Limb (tissue), 2 donors: ENCODE data around the gene URI1.

Experiments
- DNase-seq, 2 donors: peaks; one replicate each; pipeline ENCODE4 v3.0.0-alpha.2; 2016; ENCODE audit errors: extremely low spot score in 2 of 2

Gene URI1

GRCh38 chr19:29971002-29971401 is 29.0 kb downstream of the URI1 start:
- DNase-seq, result no peak

GRCh38 chr19:29971648-29972047 is 29.6 kb downstream of the URI1 start:
- no peak for DNase-seq

GRCh38 chr19:29974701-29975100 is 32.7 kb downstream of the URI1 start:
- DNase-seq, result no peak

- no peak for DNase-seq
These were observed 34.3 kb downstream of the URI1 start for GRCh38 chr19:29976151-29976943.

DNA sequence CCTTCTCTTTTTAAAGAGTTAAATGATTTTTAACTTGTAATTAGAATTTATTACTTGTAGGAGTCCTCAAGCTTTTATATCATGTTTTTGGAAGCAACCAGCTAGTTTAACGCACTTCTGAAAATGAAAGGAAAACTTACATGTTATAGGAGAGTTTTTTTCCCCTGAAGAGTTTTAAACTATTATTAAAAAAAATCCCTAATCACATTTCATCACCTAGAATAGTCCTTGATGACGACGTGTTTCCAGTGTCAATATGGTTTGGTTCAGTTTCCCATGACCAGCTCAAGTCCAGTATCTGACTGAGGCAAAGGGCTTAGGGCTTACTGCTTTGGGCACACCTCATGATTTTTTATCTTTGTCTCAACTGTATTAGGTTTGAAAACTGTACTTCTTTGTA is 36.0 kb downstream of the URI1 start:
- DNase-seq, result no peak

GRCh38 chr19:29983568-29983967 is 41.5 kb downstream of the URI1 start:
- no peak for DNase-seq

DNA sequence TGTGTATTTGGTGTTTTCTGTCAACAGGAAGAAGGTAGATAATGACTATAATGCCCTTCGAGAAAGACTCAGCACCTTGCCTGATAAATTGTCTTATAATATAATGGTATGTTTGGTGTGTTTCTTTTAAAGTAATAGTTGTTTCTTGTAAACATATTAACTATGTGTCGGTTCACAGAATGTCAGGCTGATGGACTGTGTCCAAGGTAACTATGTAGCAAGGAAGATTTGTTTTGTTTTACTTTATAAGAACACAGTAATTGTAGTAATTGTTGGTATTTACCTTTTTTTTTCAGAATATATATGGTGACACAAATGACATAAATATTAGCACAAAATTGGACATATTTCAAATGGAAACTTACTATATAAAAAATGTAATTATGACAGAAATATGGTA is 43.2 kb downstream of the URI1 start:
- DNase-seq, result no peak

DNA sequence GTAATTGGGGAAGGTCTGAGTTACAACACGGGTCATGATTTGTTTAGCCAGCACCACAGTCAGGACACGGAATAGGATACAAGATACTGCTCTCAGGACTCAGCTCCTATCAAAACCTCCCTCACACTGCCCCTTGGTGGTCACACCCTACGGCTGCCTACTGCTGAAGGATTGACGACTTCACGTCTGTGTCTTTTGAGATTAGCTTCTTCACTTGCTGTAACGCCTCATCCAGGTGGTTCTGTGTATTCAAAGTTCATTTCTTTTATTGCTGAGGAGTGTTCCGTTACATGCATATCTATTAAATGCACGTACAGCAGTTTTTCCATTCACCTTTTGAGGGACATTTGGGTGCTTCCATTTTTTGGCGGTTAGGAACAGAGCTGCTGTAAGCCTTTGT is 46.3 kb downstream of the URI1 start:
- DNase-seq, result no peak

DNA sequence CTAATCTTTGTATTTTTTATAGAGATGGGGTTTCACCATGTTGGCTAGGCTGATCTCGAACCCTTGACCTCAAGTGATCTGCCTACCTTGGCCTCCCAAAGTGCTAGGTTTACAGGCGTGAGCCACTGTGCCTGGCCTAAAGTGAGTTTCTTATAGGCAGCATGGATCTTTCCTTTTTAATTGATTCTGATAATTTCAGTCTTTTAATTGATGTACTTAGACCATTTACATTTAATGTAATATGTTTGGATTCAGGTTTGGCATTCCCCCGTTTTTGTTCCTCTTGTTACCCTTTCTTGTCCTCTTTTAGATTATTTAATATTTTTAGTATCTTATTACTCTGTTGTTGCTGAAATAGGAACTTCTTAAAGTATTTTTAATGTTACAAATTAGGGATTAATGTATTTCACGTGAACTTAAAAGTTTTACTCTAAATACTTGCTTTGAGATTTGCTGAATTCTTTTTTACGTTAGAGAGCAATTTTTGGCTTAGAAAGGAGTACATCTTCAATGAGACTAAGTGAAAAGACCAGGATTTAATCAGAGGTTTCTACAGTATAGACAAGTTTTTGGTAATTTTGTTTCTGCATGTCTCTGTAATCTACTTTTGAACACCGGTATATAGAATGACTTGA is 50.3 kb downstream of the URI1 start:
- no peak for DNase-seq

GRCh38 chr19:29999490-29999889 is 57.5 kb downstream of the URI1 start:
- DNase-seq, result no peak

- no peak for DNase-seq
These were observed 58.8 kb downstream of the URI1 start for GRCh38 chr19:30000862-30001261.

- DNase-seq, result no peak
These were observed 59.3 kb downstream of the URI1 start for GRCh38 chr19:30001301-30001700.

DNA sequence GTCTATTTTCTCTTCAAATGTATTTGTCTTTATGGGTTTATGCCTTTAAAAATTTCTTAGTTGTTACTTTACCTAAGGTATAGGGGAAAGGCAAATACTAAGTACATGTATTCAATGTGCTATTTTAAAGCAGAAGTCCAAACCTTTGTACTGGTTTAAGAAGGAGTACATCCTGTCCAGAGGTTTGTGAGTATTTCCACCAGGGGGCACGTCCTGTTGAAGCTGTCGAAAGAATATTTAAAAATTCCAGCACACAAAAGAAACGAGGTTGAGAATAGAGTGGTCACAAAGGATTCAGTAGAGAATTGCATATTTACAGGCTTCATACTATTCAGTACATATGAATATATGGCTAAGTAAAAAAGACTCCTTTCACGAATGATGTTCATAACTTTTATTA is 59.8 kb downstream of the URI1 start:
- no peak for DNase-seq

GRCh38 chr19:30003866-30004265 is 61.8 kb downstream of the URI1 start:
- no peak for DNase-seq

- DNase-seq, result no peak
These were observed 62.4 kb downstream of the URI1 start for GRCh38 chr19:30004403-30004802.

DNA sequence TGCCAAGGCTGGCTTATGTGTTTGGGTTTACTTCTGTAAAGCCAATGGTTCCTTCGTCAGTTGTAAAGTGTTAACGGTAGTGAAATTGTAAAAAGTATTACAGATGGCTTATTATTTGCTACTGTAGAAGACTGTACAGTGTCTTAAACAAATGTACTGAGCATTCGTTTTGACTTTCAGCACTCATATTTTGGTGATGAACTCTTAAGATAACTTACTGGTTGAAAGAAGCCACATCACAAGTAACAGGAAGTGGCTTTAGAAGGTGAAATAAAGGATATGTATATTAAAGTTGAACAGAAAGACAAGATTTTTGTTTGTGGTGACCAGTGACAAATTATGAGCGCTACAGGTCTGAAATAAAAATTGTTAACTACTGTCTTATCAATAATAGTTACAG is 64.2 kb downstream of the URI1 start:
- no peak for DNase-seq

- DNase-seq, result no peak
These were observed 66.1 kb downstream of the URI1 start for GRCh38 chr19:30008169-30008568.

DNA sequence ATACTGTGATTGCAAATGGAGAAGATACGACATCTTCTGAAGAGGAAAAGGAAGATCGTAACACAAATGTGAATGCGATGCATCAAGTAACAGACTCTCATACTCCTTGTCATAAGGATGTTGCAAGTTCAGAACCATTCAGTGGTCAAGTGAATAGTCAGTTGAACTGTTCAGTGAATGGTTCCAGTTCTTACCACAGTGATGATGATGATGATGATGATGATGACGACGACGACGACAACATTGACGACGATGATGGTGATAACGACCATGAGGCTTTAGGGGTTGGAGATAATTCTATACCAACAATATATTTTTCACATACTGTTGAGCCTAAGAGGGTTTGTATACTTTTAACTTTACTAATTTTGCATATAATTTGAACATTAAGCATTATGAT is 67.0 kb downstream of the URI1 start:
- no peak for DNase-seq

DNA sequence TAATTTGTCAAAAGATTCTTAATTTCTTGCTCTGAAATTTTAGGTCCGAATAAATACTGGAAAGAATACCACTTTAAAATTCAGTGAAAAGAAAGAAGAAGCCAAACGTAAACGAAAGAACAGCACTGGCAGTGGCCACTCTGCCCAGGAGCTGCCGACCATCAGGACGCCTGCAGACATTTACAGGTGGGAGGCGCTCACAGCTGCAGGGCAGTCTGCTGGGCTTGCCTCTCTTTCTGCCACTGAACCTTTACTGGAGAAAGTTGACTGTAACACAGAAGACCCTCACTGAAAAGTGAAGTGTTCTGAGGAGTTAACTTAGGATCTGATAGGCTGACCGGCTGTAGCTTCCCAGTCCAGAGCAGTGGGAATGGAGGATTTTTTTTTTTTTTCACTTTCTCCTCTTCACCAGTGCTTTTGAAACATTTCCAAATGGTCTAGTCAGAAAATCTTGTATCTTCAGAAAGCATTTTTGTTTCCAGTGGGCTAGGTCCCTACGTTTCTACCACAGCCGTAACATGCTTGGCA is 69.1 kb downstream of the URI1 start:
- DNase-seq, result no peak

GRCh38 chr19:30014770-30015169 is 72.7 kb downstream of the URI1 start:
- no peak for DNase-seq

DNA sequence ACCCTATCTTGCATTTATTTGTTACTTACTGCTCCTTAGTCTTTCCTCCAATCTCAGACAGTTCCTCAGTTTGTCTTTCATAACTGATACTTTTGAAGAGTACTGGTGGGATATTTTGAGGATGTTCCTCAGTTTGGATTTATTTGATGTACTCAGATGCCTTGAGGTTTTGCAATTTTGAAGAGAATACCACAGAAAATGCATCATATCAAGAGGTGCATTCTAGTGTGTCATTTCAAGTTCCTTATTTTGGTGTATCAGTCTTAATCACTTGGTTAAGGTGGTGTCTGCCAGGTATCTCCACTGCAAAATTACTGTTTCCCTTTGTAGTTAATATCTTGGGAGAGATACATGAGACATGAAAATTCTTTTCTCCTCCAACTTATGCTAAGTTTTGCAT is 75.1 kb downstream of the URI1 start:
- no peak for DNase-seq

GRCh38 chr19:30020189-30020588 is 78.2 kb downstream of the URI1 start:
- no peak for DNase-seq

GRCh38 chr19:30022659-30023058 is 80.6 kb downstream of the URI1 start:
- no peak for DNase-seq
